AG09309 (cell line): ENCODE data around the gene P2RX1.

ENCODE experiments used
- DNase-seq: peaks from one replicate; pipeline ENCODE4 v3.0.0-alpha.2; 2010; ENCODE audit warnings: low read depth
- H3K4me3 ChIP-seq: 2 replicates; pipeline ENCODE4 v1.5.1; 2011; ENCODE audit warnings: mild to moderate bottlenecking, low read depth, low read length, moderate library complexity; ENCODE audit not compliant: control insufficient read depth
- CTCF ChIP-seq: IDR thresholded peaks from 2 replicates; pipeline ENCODE4 v1.5.1; 2011; ENCODE audit warnings: mild to moderate bottlenecking, low read depth, low read length, inconsistent platforms; ENCODE audit not compliant: insufficient read depth, control insufficient read depth; ENCODE audit errors: missing control alignments

P2RX1 gene

DNA sequence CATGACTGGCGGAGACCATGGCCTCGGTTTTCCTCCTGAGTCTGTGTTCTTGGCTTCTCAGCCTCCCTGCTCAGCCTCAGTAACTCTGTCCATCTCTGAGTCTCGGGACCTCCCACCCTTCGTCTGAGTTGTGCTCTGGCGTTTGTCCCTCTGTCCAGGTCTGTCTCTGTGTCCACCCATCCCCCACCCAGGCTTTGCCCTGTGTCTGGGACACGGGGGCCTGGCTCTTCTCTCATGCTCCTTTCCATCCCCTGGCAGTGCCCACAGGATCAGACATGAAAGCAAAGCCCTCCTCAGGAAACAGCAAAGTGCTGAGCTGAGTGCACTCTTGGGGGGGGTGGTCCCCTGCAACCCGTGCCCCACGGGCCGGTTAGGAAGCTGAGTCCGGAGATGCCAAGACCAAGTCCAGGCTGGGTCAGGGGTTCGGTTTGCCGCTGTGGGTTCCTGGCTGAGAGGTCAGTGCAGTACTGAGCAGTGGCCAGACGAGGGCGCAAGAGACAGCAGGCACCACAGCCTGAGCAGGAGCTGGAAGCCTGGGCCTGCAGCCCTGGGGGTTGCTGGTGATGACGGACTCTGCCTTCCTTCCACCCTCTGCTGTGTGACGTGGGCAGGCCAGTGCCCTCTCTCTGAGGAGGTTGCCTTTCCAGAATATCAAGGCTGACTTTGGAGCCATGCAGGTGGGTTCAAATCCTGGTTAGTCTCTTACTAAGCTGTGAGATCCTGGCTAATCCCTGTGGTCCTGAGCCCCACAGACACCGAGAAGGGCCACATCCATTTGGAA lies 2.5 kb downstream of the P2RX1 start:
- DNase-seq: peak; percentile 11

GRCh38 chr17:3912827-3913226 lies 3.4 kb downstream of the P2RX1 start:
- no peak for DNase-seq
- no peak for TF ChIP-seq CTCF
- no peak overlapping the region for H3K4me3 ChIP-seq

More for the DNA sequence above, 2.5 kb downstream of the P2RX1 start:
- no peak overlapping the region for H3K4me3 ChIP-seq
- TF ChIP-seq CTCF: peak; percentile 98

DNA sequence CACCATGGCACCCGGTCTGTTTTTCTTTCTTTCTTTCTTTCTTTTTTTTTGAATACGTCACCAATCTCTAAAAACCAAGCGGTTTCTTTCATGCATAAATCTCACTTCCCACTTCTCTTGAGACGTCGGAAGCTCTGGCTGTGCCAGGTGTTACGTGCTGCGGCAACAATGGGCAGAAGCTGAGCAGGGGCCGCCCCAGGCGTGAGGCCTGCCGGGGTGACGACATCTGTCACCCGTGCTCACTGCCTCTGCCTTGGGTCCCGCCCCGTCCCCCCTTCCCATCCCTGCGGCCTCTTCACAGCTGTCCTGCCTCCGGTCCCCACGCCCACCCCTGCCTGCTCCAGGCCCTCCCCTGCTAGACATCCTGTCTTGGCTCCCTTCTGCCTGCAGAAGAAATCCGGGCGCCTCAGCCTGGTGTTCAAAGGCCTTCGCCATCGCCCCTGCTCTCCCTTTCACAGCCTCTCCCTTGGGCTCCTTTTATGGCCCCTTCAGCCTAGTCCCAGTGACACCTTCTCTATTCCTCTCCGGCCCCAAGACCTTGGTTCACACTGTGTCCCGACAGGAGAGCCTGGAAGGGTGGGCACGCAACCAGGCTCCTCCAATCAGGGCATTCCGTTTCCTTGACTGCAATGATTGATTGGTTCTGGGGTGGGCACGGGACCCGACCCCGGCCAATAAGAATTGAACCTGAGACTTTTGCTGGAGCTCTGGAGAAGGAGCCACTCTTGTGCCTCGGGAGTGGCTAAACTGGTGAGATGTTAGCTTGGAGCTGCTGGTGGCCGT lies 4.8 kb downstream of the P2RX1 start:
- no peak overlapping the region for H3K4me3 ChIP-seq
- DNase-seq: no peak
- no peak for TF ChIP-seq CTCF

DNA sequence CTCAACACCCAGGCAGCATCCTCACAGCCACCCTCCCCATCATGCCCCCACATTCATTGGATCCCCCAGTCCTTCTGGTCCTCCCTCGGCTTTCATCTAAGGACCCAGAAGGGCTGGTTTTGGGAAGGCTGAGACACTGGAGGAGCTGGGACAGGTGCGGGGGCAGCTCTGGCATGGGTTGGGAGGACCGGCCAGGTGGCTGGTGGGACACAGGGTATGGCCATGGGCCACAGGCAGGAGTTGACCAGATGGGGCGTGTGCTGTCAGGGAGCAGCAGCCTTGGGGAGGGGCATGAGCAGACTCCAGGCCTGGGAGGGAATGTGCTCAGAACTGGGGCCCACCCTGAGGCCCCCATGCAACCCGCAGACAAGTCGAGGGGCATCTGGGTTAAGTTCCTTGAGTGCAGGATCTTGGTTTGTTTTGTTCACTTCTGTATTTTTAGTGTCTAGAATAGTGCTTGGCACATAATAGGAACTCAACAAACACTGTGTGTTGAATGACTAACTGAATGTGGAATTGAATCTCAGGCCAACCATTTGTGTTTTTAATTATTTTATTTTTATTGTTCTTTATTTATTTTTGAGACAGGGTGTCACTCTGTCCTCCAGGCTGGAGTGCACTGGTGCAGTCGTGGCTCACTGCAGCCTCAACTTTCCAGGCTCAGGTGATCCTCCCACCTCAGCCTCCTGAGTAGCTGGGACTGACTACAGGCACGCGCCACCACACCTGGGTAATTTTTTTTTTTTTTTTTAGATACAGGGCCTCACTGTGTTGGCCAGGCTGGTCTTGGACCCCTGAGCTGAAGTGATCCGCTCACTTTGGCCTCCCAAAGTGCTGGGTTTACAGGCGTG lies 5.6 kb downstream of the P2RX1 start:
- no peak overlapping the region for H3K4me3 ChIP-seq
- no peak for TF ChIP-seq CTCF
- no peak for DNase-seq

GRCh38 chr17:3909257-3909656 lies 7.0 kb downstream of the P2RX1 start:
- no peak for DNase-seq
- H3K4me3 ChIP-seq: no peak overlapping the region
- no peak for TF ChIP-seq CTCF

GRCh38 chr17:3907483-3908216 lies 8.6 kb downstream of the P2RX1 start:
- DNase-seq: no peak
- TF ChIP-seq CTCF: peak; percentile 33
- H3K4me3 ChIP-seq: no peak overlapping the region
